Heart right ventricle (tissue), 16 donors: ENCODE results near the gene FAM13A. TPM values are rescaled to one million over a fixed set of nuclear protein-coding genes. Genes with fewer than 3 reads are reported as not detected.

Experiments
- ATAC-seq, 8 donors: fragments of 200-7000 bp; cut with Tn5 transposase; one replicate each; pipeline ENCODE4 v1.9.1; 2020; ENCODE audit warnings: mild to moderate bottlenecking in 8 of 8, moderate library complexity in 8 of 8, moderate number of reproducible peaks in 1 of 8
- DNase-seq, 2 donors: peaks; one replicate each; pipeline ENCODE4 v3.0.0-alpha.2; 2020
- H3K27ac ChIP-seq, 10 donors: fragments of 200-600 bp; sonication (generic) in 2 of 10; one replicate each; pipeline versions ENCODE4 v1.5.0 to v1.8.0; 2020 to 2022; ENCODE audit warnings: mild to moderate bottlenecking in 3 of 10
- H3K27me3 ChIP-seq, 7 donors: fragments of 200-600 bp; one replicate each; pipeline ENCODE4 v1.8.0; 2021 to 2022; ENCODE audit warnings: mild to moderate bottlenecking in 2 of 7
- H3K36me3 ChIP-seq, 9 donors: fragments of 200-600 bp; sonication (generic) in 1 of 9; one replicate each; pipeline versions ENCODE4 v1.5.0 to v1.8.0; 2020 to 2022; ENCODE audit warnings: mild to moderate bottlenecking in 2 of 9
- H3K4me1 ChIP-seq, 9 donors: fragments of 200-600 bp; sonication (generic) in 1 of 9; one replicate each; pipeline versions ENCODE4 v1.5.0 to v1.8.0; 2020 to 2022; ENCODE audit warnings: mild to moderate bottlenecking in 4 of 9
- H3K4me3 ChIP-seq, 10 donors: fragments of 200-600 bp; sonication (generic) in 2 of 10; one replicate each; pipeline versions ENCODE4 v1.5.0 to v1.8.0; 2020 to 2022; ENCODE audit warnings: mild to moderate bottlenecking in 7 of 10, moderate library complexity in 2 of 10
- H3K9me3 ChIP-seq, 11 donors: fragments of 200-600 bp in 10 of 11; sonication (generic) in 2 of 11; one replicate each; pipeline versions ENCODE4 v1.5.0 to v1.8.0; 2013 to 2022; ENCODE audit warnings: mild to moderate bottlenecking in 2 of 11, control low read depth in 1 of 11, moderate library complexity in 1 of 11
- CTCF ChIP-seq, 9 donors: fragments of 200-600 bp; sonication (generic) in 2 of 9; IDR thresholded peaks; one replicate each; pipeline versions ENCODE4 v1.5.0 to v1.8.0; 2021 to 2022; ENCODE audit warnings: antibody characterized with exemption in 9 of 9, mild to moderate bottlenecking in 5 of 9, moderate library complexity in 1 of 9
- WGBS, 2 donors: extraction: QIAGEN DNeasy Blood & Tissue Kit; methylation state at CpG; one replicate each; pipeline ENCODE4 v1.1.7; 2013; ENCODE audit warnings: inconsistent platforms in 1 of 2; 5-methylcytosine and 5-hydroxymethylcytosine counted together
- intact Hi-C, 10 donors: fragments of 100-400 bp; cut with DNase I; formaldehyde crosslinking; loops; one replicate each; pipeline versions ENCODE4 v1.11.1 to v1.14.2; 2022
- polyA plus RNA-seq, 2 donors: library from polyadenylated mRNA; stranded (reverse); fragments of 200-250 nt; gene quantifications; one replicate each; pipeline ENCODE4 v1.2.3, GENCODE V29; 2013
- total RNA-seq, 10 donors: library from RNA; stranded (reverse); fragmentation: NEBNext Ultra II Directional in 3 of 10; extraction: Animal tissue kit (Norgen Biotek cat#: 25700) in 3 of 10; gene quantifications; one replicate each; pipeline versions ENCODE4 v1.2.1 to v1.2.4, GENCODE V29; 2021 to 2023
- donor health status: Arrhythmogenic right ventricular cardiomyopathy.
- donor health status: ischemic (EF 13 %, LVEDD 7.1; RV severe dilation, severe dysfunction).
- donor health status: healthy with polysubstance abuse.
- donor health status: DM: no; HTN: yes; CAD: no.
- donor health status: DM: no; HTN: no; CAD: no.
- donor health status: ischemic (EF 25% LVEDD 6.9; RV normal size, moderate dysfunction).
- donor health status: ischemic (EF 25% LVEDD 5.7; RV mildly dilated, moderate dysfunction).
- donor health status: healthy.
- donor health status: DM: yes; HTN: yes; CAD: no.
- donor health status: Ischemic cardiomyopathy.
- donor health status: ischemic (EF 35%, LVEDD 5.7; RV mildly dilated, moderate dysfunction).
- donor health status: nonischemic (EF 11% LVEDD 7.7; RV severe dilation, severe dysfunction).
- donor health status: DM: yes; HTN: yes; CAD: no.
- donor health status: PGD.
- donor health status: ischemic (EF 29% LVEDD 5.4; RV normal size, mild dysfunction).
- donor health status: nonischemic (EF 23%, LVEDD 6.1; RV moderate dilation, normal function).

FAM13A gene
- total and polyA plus RNA-seq, 12 donors, result 2.4 to 18.4 (median 14.1) TPM

- Histone ChIP-seq H3K36me3 (peaks cover 0 to 53% (median 0%) of the 10 kb centered on the region in 9 donors), H3K4me3 (no peak overlapping the region), H3K27ac (no peak overlapping the region), H3K9me3 (no peaks in the 10 kb centered on the region), H3K4me1 (peaks cover 0 to 38% (median 21%) of the 10 kb centered on the region in 9 donors), H3K27me3 (no peaks in the 10 kb centered on the region)
- 84% methylated on average over 6 of the region's 6 CpGs for WGBS, 2 donors
- DNase-seq, result no peak
- TF ChIP-seq CTCF (IDR thresholded peaks at IDR 0.05), result no peak
- intact Hi-C loops, result loop anchor here in 1 of 10 donors (5.0 kb wide), 1 partner anchor 41 kb away; no protein-coding TSS in a partner anchor
- ATAC-seq, result no peak
These were observed 293.9 kb downstream of the FAM13A start for GRCh38 chr4:88763075-88763474.

- Histone ChIP-seq H3K36me3 (peaks cover 0 to 47% (median 0%) of the 10 kb centered on the region in 9 donors), H3K27ac (no peak overlapping the region), H3K4me3 (no peak overlapping the region), H3K4me1 (peaks cover 0 to 45% (median 26%) of the 10 kb centered on the region in 9 donors), H3K9me3 (no peaks in the 10 kb centered on the region), H3K27me3 (no peaks in the 10 kb centered on the region)
- 89 to 91% methylated on average over 2 of the region's 2 CpGs for WGBS, 2 donors
- TF ChIP-seq CTCF (IDR thresholded peaks at IDR 0.05), result no peak
- DNase-seq (no peak), ATAC-seq (no peak)
- intact Hi-C loops, result loop anchor here in 1 of 10 donors (5.0 kb wide), 1 partner anchor 40 kb away; no protein-coding TSS in a partner anchor
These were observed 295.0 kb downstream of the FAM13A start for GRCh38 chr4:88761861-88762523.

GRCh38 chr4:88761342-88761741 lies 295.6 kb downstream of the FAM13A start:
- no peaks in the 10 kb centered on the region for H3K9me3 ChIP-seq
- no peak overlapping the region for H3K27ac ChIP-seq
- TF ChIP-seq CTCF (IDR thresholded peaks at IDR 0.05), result no peak
- WGBS, 2 donors, result 80 to 93% methylated on average over 3 of the region's 3 CpGs
- intact Hi-C loops, result loop anchor here in 1 of 10 donors (5.0 kb wide), 1 partner anchor 39 kb away; no protein-coding TSS in a partner anchor
- no peaks in the 10 kb centered on the region for H3K27me3 ChIP-seq
- DNase-seq (no peak), ATAC-seq (no peak)
- H3K4me3 ChIP-seq, result no peak overlapping the region
- H3K4me1 ChIP-seq, result peaks cover 0 to 45% (median 27%) of the 10 kb centered on the region in 9 donors
- H3K36me3 ChIP-seq, result peaks cover 0 to 40% (median 0%) of the 10 kb centered on the region in 9 donors

- Histone ChIP-seq H3K9me3 (no peaks in the 10 kb centered on the region), H3K27ac (peak overlapping the region in 4 of 10 donors; percentile 28 to 72 (median 49)), H3K27me3 (no peaks in the 10 kb centered on the region), H3K4me3 (peak overlapping the region in 2 of 10 donors; percentile 29 to 32), H3K36me3 (peaks cover 0 to 32% (median 0%) of the 10 kb centered on the region in 9 donors), H3K4me1 (peaks cover 0 to 36% (median 23%) of the 10 kb centered on the region in 9 donors)
- 52 to 53% methylated on average over 2 of the region's 2 CpGs for WGBS, 2 donors
- no peak for ATAC-seq
- DNase-seq, result no peak
- no peak for TF ChIP-seq CTCF (IDR thresholded peaks at IDR 0.05)
- intact Hi-C loops, result loop anchor here in 1 of 10 donors (5.0 kb wide), 1 partner anchor 38 kb away; no protein-coding TSS in a partner anchor
These were observed 297.1 kb downstream of the FAM13A start for GRCh38 chr4:88759895-88760290.
